Choroid plexus epithelial cell (primary cell): ENCODE results near the gene UTP3.
"Not testable (repeated sequence)": the region's sequence is repeated elsewhere in the genome, so short reads cannot be mapped to it uniquely, and the experiment has no call there.

Source experiments
- DNase-seq: peaks from one replicate; pipeline ENCODE4 v3.0.0-alpha.2; 2010; ENCODE audit warnings: low read depth
- H3K4me3 ChIP-seq: 2 replicates; pipeline ENCODE4 v1.5.1; 2011; ENCODE audit warnings: low read depth, mild to moderate bottlenecking, control low read depth, low read length, moderate library complexity
- TF ChIP-seq, protein P1 (sequence below): conservative IDR thresholded peaks from 2 replicates; pipeline ENCODE4 v1.5.1; 2011; ENCODE audit warnings: low read depth, mild to moderate bottlenecking, control low read depth, inconsistent platforms, low read length, moderate library complexity

The UTP3 gene

DNA sequence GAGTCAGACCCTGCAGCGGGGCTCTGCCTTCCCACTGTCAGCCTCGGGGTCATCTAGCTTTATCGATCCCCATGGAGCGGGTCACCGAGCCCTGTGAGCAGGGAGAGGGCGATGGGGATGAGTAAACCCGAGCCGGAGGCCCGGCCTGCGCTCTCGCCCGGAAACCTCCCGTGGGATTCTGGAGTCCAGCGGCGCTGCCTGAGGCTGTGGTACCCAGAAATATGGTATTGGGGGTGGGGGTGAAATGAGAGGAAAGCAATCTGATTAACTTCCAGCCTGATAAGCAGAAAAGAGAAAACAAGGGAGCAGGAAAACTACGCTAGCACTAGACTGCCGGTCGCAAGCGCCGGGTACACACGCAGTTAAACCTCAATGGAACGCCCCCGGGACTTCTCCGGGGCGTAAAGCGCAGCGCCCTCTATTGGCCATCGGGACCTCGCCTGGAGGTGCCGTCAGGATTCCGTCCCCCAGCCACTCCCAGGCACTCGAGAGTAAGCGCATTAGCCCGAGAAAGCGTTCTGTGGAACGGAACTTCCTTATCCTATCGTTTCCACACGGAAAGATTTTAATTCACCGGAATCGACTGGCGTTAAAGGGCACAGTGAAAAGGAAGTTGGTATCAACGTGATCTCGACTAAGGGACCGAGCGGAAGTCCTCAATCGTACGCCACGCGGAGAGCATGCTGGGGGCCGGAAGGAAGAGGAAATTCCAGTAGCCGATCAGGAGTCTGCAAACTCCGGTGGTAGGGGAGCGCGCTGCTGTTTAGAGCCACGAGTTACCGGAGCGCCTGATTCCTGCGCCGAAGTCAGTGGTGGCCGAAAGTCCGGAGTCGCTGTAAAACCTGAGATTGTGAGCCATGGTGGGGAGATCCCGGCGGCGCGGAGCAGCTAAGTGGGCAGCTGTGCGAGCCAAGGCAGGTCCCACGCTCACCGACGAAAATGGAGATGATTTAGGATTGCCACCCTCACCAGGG lies at the start of gene UTP3:
Gene UTP3, plus strand, starts transcription at position 712 of the 974 bp plus-strand sequence. Its CDS starts 146 bp downstream, at position 858.
- TF ChIP-seq, protein P1, sequence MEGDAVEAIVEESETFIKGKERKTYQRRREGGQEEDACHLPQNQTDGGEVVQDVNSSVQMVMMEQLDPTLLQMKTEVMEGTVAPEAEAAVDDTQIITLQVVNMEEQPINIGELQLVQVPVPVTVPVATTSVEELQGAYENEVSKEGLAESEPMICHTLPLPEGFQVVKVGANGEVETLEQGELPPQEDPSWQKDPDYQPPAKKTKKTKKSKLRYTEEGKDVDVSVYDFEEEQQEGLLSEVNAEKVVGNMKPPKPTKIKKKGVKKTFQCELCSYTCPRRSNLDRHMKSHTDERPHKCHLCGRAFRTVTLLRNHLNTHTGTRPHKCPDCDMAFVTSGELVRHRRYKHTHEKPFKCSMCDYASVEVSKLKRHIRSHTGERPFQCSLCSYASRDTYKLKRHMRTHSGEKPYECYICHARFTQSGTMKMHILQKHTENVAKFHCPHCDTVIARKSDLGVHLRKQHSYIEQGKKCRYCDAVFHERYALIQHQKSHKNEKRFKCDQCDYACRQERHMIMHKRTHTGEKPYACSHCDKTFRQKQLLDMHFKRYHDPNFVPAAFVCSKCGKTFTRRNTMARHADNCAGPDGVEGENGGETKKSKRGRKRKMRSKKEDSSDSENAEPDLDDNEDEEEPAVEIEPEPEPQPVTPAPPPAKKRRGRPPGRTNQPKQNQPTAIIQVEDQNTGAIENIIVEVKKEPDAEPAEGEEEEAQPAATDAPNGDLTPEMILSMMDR, result peak; percentile 93
- DNase-seq, result peak; percentile 99
- H3K4me3 ChIP-seq, result peak within 1 kb of the TSS; percentile 99

GRCh38 chr4:70640192-70640591 lies 48.1 kb upstream of the UTP3 start:
- DNase-seq, result no peak
- TF ChIP-seq, protein P1, result no peak
- no peak overlapping the region for H3K4me3 ChIP-seq

DNA sequence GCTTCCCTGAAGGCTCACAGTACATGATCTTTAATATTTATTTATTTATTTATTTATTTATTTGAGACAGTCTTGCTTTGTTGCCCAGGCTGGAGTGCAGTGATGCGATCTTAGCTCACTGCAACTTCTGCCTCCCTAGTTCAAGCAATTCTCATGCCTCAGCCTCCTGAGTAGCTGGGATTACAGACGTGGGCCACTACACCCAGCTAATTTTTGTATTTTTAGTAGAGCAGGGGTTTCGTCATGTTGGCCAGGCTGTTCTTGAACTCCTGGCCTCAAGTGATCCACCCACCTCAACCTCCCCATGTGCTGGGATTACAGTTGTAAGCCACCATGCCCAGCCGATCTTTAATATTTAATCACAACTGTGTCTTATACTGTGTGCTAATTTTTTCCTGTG lies 37.6 kb upstream of the UTP3 start:
- H3K4me3 ChIP-seq, DNase-seq: not testable (repeated sequence)

DNA sequence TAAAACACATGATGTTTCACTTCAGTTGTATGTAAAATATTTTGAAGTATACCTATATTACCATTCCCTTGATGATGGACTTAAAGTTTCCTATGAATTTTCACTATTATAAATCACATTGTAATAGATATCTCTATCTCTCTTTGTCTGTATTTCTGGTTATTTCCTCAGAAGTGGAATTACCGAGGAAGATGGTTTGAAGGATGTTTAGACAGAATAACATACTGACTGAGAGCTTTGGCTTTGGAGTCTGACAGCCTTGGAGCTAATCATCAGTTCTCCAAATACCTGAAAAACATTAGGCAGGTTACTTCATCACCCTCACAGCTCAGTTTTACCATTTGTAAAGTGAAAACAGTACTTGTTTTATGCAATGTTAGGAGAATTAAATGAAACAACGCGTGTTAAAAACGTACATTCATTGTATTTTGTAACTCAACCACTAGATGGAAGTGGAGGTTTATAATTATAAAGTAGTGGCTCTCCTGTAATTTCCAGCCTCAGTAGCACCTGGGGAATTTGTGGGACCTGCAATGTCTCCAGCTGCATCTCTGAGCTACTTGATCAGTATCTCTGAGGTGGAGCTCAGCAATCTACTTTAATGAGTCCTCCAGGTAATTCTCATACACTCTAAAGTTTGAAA lies 36.3 kb upstream of the UTP3 start:
- TF ChIP-seq, protein P1, result peak; percentile 55
- H3K4me3 ChIP-seq, result peak overlapping the region; percentile 1
- DNase-seq, result peak; percentile 58

GRCh38 chr4:70654605-70655011 lies 33.7 kb upstream of the UTP3 start:
- H3K4me3 ChIP-seq, result no peak overlapping the region
- no peak for DNase-seq
- TF ChIP-seq, protein P1, result no peak

GRCh38 chr4:70657326-70657725 lies 31.0 kb upstream of the UTP3 start:
- H3K4me3 ChIP-seq, result no peak overlapping the region
- TF ChIP-seq, protein P1, result no peak
- no peak for DNase-seq

GRCh38 chr4:70658418-70658817 lies 29.9 kb upstream of the UTP3 start:
- DNase-seq, result no peak
- TF ChIP-seq, protein P1, result no peak
- no peak overlapping the region for H3K4me3 ChIP-seq
